HEK293 (cell line): ENCODE measurements around the gene GNAI1.

Experiments
- CTCF ChIA-PET: fragments of 350-600 bp; formaldehyde crosslinking; extraction: SDS; loops from one replicate; lab custom pipeline; 2021; ENCODE audit warnings: antibody characterized with exemption; lab: Yijun Ruan, JAX
- POLR2A ChIA-PET: fragments of 300-600 bp; formaldehyde crosslinking; extraction: SDS; loops from one replicate; lab custom pipeline; 2020; ENCODE audit warnings: antibody characterized with exemption, inconsistent platforms; lab: Yijun Ruan, JAX
- H3K27ac ChIP-seq: fragments of 200-500 bp; sonication (Bioruptor generic); 2 replicates; pipeline ENCODE4 v1.5.1; 2014; ENCODE audit warnings: low read depth, low read length, control low read depth, inconsistent platforms; ENCODE audit errors: extremely low read depth
- H3K36me3 ChIP-seq, 2 experiments: fragments of 200-500 bp in 1 of 2; sonication (Bioruptor generic) in 1 of 2; 1 replicate in 1 of 2; 2 replicates in 1 of 2; pipeline ENCODE4 v1.5.1; 2014 to 2017; ENCODE audit warnings: inconsistent platforms in 2 of 2, low read length in 2 of 2; ENCODE audit not compliant: control insufficient read depth in 2 of 2, insufficient read depth in 1 of 2
- H3K4me1 ChIP-seq: fragments of 200-500 bp; sonication (Bioruptor generic); 2 replicates; pipeline ENCODE4 v1.5.1; 2014; ENCODE audit warnings: mild to moderate bottlenecking, low read length, inconsistent platforms; ENCODE audit not compliant: control insufficient read depth, insufficient read depth
- H3K4me3 ChIP-seq: 2 replicates; pipeline ENCODE4 v1.5.1; 2011; ENCODE audit warnings: low read depth, mild to moderate bottlenecking, control low read depth, low read length, moderate library complexity
- H3K9me3 ChIP-seq: fragments of 200-500 bp; sonication (Bioruptor generic); 2 replicates; pipeline ENCODE4 v1.5.1; 2014; ENCODE audit warnings: low read depth, low read length, inconsistent platforms; ENCODE audit not compliant: control insufficient read depth, insufficient read depth
- GLI2 ChIP-seq: fragments of 450-650 bp; formaldehyde crosslinking; IDR thresholded peaks from 2 replicates; pipeline ENCODE4; 2017; ENCODE audit warnings: missing biosample characterization, missing genetic modification characterization, low read depth, borderline replicate concordance
- HIC1 ChIP-seq: fragments of 450-650 bp; formaldehyde crosslinking; IDR thresholded peaks from 2 replicates; pipeline ENCODE4 v1.5.1; 2016; ENCODE audit warnings: missing biosample characterization, missing genetic modification characterization
- HOXA7 ChIP-seq: sonication (generic); formaldehyde crosslinking; IDR thresholded peaks from 2 replicates; pipeline ENCODE4 v1.8.1; 2022; ENCODE audit warnings: missing genetic modification reagents, borderline replicate concordance
- PRDM1 ChIP-seq: fragments of 450-650 bp; formaldehyde crosslinking; IDR thresholded peaks from 2 replicates; pipeline ENCODE4; 2016; ENCODE audit warnings: missing biosample characterization, missing genetic modification characterization
- PRDM10 ChIP-seq: fragments of 450-650 bp; formaldehyde crosslinking; IDR thresholded peaks from 2 replicates; pipeline ENCODE4 v1.5.1; 2016; ENCODE audit warnings: missing biosample characterization, missing genetic modification characterization
- PRDM2 ChIP-seq: fragments of 450-650 bp; formaldehyde crosslinking; IDR thresholded peaks from 2 replicates; pipeline ENCODE4 v1.5.1; 2016; ENCODE audit warnings: missing biosample characterization, missing genetic modification characterization, borderline replicate concordance
- PRDM4 ChIP-seq: fragments of 450-650 bp; formaldehyde crosslinking; IDR thresholded peaks from 2 replicates; pipeline ENCODE4 v1.5.1; 2017; ENCODE audit warnings: missing biosample characterization, missing genetic modification characterization
- SCRT1 ChIP-seq: fragments of 450-650 bp; formaldehyde crosslinking; IDR thresholded peaks from 2 replicates; pipeline ENCODE4 v1.5.1; 2016; ENCODE audit warnings: missing biosample characterization, missing genetic modification characterization, borderline replicate concordance
- SCRT2 ChIP-seq: fragments of 450-650 bp; formaldehyde crosslinking; IDR thresholded peaks from 2 replicates; pipeline ENCODE4 v1.5.1; 2016; ENCODE audit warnings: missing biosample characterization, missing genetic modification characterization
- SP7 ChIP-seq: fragments of 450-650 bp; formaldehyde crosslinking; IDR thresholded peaks from 2 replicates; pipeline ENCODE4 v1.5.1; 2016; ENCODE audit warnings: missing biosample characterization, missing genetic modification characterization
- ZBTB17 ChIP-seq: fragments of 450-650 bp; formaldehyde crosslinking; IDR thresholded peaks from 2 replicates; pipeline ENCODE4 v1.5.1; 2016; ENCODE audit warnings: missing biosample characterization, missing genetic modification characterization
- ZNF155 ChIP-seq: fragments of 450-650 bp; formaldehyde crosslinking; IDR thresholded peaks from 2 replicates; pipeline ENCODE4 v1.5.1; 2016; ENCODE audit warnings: missing biosample characterization, missing genetic modification characterization
- ZNF157 ChIP-seq: fragments of 450-650 bp; formaldehyde crosslinking; IDR thresholded peaks from 2 replicates; pipeline ENCODE4 v1.5.1; 2016; ENCODE audit warnings: missing biosample characterization, missing genetic modification characterization
- ZNF2 ChIP-seq: fragments of 450-650 bp; formaldehyde crosslinking; IDR thresholded peaks from 2 replicates; pipeline ENCODE4 v1.5.1; 2016; ENCODE audit warnings: missing biosample characterization, missing genetic modification characterization
- ZNF335 ChIP-seq: fragments of 450-650 bp; formaldehyde crosslinking; conservative IDR thresholded peaks from 2 replicates; pipeline ENCODE4 v1.5.1; 2016; ENCODE audit warnings: missing biosample characterization, missing genetic modification characterization
- ZNF341 ChIP-seq: fragments of 450-650 bp; formaldehyde crosslinking; IDR thresholded peaks from 2 replicates; pipeline ENCODE4; 2016; ENCODE audit warnings: low read depth, missing biosample characterization, missing genetic modification characterization
- ZNF600 ChIP-seq: fragments of 450-650 bp; formaldehyde crosslinking; IDR thresholded peaks from 2 replicates; pipeline ENCODE4 v1.5.1; 2016; ENCODE audit warnings: missing biosample characterization, missing genetic modification characterization
- ZNF626 ChIP-seq: fragments of 450-650 bp; sonication (Bioruptor Pico); formaldehyde crosslinking; IDR thresholded peaks from 2 replicates; pipeline ENCODE4 v1.5.1; 2018; ENCODE audit warnings: missing biosample characterization, missing genetic modification characterization, inconsistent platforms
- ZNF747 ChIP-seq: fragments of 450-650 bp; formaldehyde crosslinking; IDR thresholded peaks from 2 replicates; pipeline ENCODE4 v1.5.1; 2016; ENCODE audit warnings: missing biosample characterization, missing genetic modification characterization
- ZNF792 ChIP-seq: fragments of 450-650 bp; formaldehyde crosslinking; IDR thresholded peaks from 2 replicates; pipeline ENCODE4 v1.5.1; 2016; ENCODE audit warnings: missing biosample characterization, missing genetic modification characterization
- ZNF843 ChIP-seq: fragments of 450-650 bp; formaldehyde crosslinking; IDR thresholded peaks from 2 replicates; pipeline ENCODE4 v1.5.1; 2016; ENCODE audit warnings: missing biosample characterization, missing genetic modification characterization

GNAI1 gene

GRCh38 chr7:80145780-80146422 is 11.3 kb downstream of the GNAI1 start:
- H3K36me3 ChIP-seq: no peaks in the 10 kb centered on the region
- no peak overlapping the region; the same call in 1 of the 2 replicates for H3K27ac ChIP-seq
- no peaks in the 10 kb centered on the region for H3K9me3 ChIP-seq
- no peak overlapping the region for H3K4me3 ChIP-seq
- POLR2A ChIA-PET: interaction anchor here (1.5 kb wide), 1 partner anchor 11 kb away, joined by 7 read pairs; the partner anchor contains the start of gene GNAI1
- TF ChIP-seq PRDM10 (tag by site-specific recombination) (peak; percentile 75), PRDM4 (tag by site-specific recombination) (peak; percentile 84), ZNF2 (no peak), ZNF626 (tag by site-specific recombination) (no peak), ZNF792 (tag by site-specific recombination) (no peak), ZBTB17 (tag by site-specific recombination) (peak; percentile 55), ZNF600 (peak; percentile 78), ZNF341 (no peak), ZNF335 (tag by site-specific recombination) (0 out of 2 replicates have a peak, but pooled peaks have one; percentile 33), SP7 (tag by site-specific recombination) (peak; percentile 92), ZNF747 (tag by site-specific recombination) (no peak), HOXA7 (CRISPR knock-in tag) (no peak), ZNF843 (tag by site-specific recombination) (no peak), HIC1 (tag by site-specific recombination) (no peak), PRDM2 (no peak), SCRT1 (0 out of 2 replicates have a peak, but pooled peaks have one; percentile 27), SCRT2 (peak; percentile 61; the same call in 1 of the 2 replicates), GLI2 (tag by site-specific recombination) (no peak), PRDM1 (tag by site-specific recombination) (peak; percentile 30), ZNF157 (no peak), ZNF155 (tag by site-specific recombination) (no peak)
- TF ChIP-seq, all 188 proteins: peak for 9
- H3K4me1 ChIP-seq: peaks cover 52% of the 10 kb centered on the region
- CTCF ChIA-PET: interaction anchor here (0.9 to 1.1 kb wide), 4 partner anchors 12 to 283 kb away, joined by 3 to 4 read pairs (median 3); partner anchors contain the start of gene GNAI1
